ENCODE results near the gene SSU72. TPM values are rescaled to one million over a fixed set of nuclear protein-coding genes. Genes with fewer than 3 reads are reported as not detected.

SSU72 gene
- polyA plus RNA-seq, 2 donors, result 67.7 to 91.4 TPM

GRCh38 chr1:1613509-1614082, 38.9 kb upstream of the SSU72 start:
- 62 to 74% methylated on average over 11 of the region's 11 CpGs for WGBS, 2 donors
- H3K4me3 ChIP-seq (ENCODE audit: low read depth in 1 of 2, low read length in 2 of 2), result no peak overlapping the region

GRCh38 chr1:1612104-1612400, 37.4 kb upstream of the SSU72 start:
- Histone ChIP-seq H3K9me3 (ENCODE audit: control insufficient read depth in 2 of 2, insufficient read depth in 1 of 2, low read depth in 1 of 2, low read length in 1 of 2) (no peaks in the 10 kb centered on the region), H3K4me1 (ENCODE audit: control insufficient read depth in 2 of 2, insufficient read depth in 2 of 2, low read length in 1 of 2) (peaks cover 11 to 15% of the 10 kb centered on the region in 2 donors), H3K4me3 (ENCODE audit: low read depth in 1 of 2, low read length in 2 of 2) (no peak overlapping the region), H3K27ac (ENCODE audit: low read depth in 2 of 2, low read length in 1 of 2) (no peak overlapping the region), H3K36me3 (ENCODE audit: control insufficient read depth in 2 of 2, insufficient read depth in 2 of 2, low read length in 1 of 2) (no peaks in the 10 kb centered on the region), H3K27me3 (ENCODE audit: control insufficient read depth in 1 of 2, insufficient read depth in 2 of 2, low read length in 2 of 2) (no peaks in the 10 kb centered on the region)
- 86 to 88% methylated on average over 3 of the region's 3 CpGs for WGBS, 2 donors

More at GRCh38 chr1:1613509-1614082, 38.9 kb upstream of the SSU72 start:
- Histone ChIP-seq H3K27ac (ENCODE audit: low read depth in 2 of 2, low read length in 1 of 2) (no peak overlapping the region), H3K36me3 (ENCODE audit: control insufficient read depth in 2 of 2, insufficient read depth in 2 of 2, low read length in 1 of 2) (no peaks in the 10 kb centered on the region), H3K4me1 (ENCODE audit: control insufficient read depth in 2 of 2, insufficient read depth in 2 of 2, low read length in 1 of 2) (peaks cover 11 to 18% of the 10 kb centered on the region in 2 donors), H3K27me3 (ENCODE audit: control insufficient read depth in 1 of 2, insufficient read depth in 2 of 2, low read length in 2 of 2) (no peaks in the 10 kb centered on the region), H3K9me3 (ENCODE audit: control insufficient read depth in 2 of 2, insufficient read depth in 1 of 2, low read depth in 1 of 2, low read length in 1 of 2) (no peaks in the 10 kb centered on the region)

GRCh38 chr1:1610796-1611195, 36.1 kb upstream of the SSU72 start:
- H3K27me3 ChIP-seq (ENCODE audit: control insufficient read depth in 1 of 2, insufficient read depth in 2 of 2, low read length in 2 of 2), result no peaks in the 10 kb centered on the region
- H3K4me3 ChIP-seq (ENCODE audit: low read depth in 1 of 2, low read length in 2 of 2), result no peak overlapping the region
- no peak overlapping the region for H3K27ac ChIP-seq (ENCODE audit: low read depth in 2 of 2, low read length in 1 of 2)
- H3K4me1 ChIP-seq (ENCODE audit: control insufficient read depth in 2 of 2, insufficient read depth in 2 of 2, low read length in 1 of 2), result peaks cover 6% of the 10 kb centered on the region in 2 donors
- H3K9me3 ChIP-seq (ENCODE audit: control insufficient read depth in 2 of 2, insufficient read depth in 1 of 2, low read depth in 1 of 2, low read length in 1 of 2), result no peaks in the 10 kb centered on the region
- no peaks in the 10 kb centered on the region for H3K36me3 ChIP-seq (ENCODE audit: control insufficient read depth in 2 of 2, insufficient read depth in 2 of 2, low read length in 1 of 2)
- 63 to 77% methylated on average over 9 of the region's 9 CpGs for WGBS, 2 donors

GRCh38 chr1:1609822-1610485, 35.3 kb upstream of the SSU72 start:
- H3K27ac ChIP-seq (ENCODE audit: low read depth in 2 of 2, low read length in 1 of 2), result no peak overlapping the region
- no peaks in the 10 kb centered on the region for H3K36me3 ChIP-seq (ENCODE audit: control insufficient read depth in 2 of 2, insufficient read depth in 2 of 2, low read length in 1 of 2)
- H3K4me3 ChIP-seq (ENCODE audit: low read depth in 1 of 2, low read length in 2 of 2), result no peak overlapping the region
- no peaks in the 10 kb centered on the region for H3K27me3 ChIP-seq (ENCODE audit: control insufficient read depth in 1 of 2, insufficient read depth in 2 of 2, low read length in 2 of 2)
- H3K4me1 ChIP-seq (ENCODE audit: control insufficient read depth in 2 of 2, insufficient read depth in 2 of 2, low read length in 1 of 2), result peaks cover 6% of the 10 kb centered on the region in 2 donors
- H3K9me3 ChIP-seq (ENCODE audit: control insufficient read depth in 2 of 2, insufficient read depth in 1 of 2, low read depth in 1 of 2, low read length in 1 of 2), result no peaks in the 10 kb centered on the region
- 66 to 69% methylated on average over 12 of the region's 12 CpGs for WGBS, 2 donors

- no peak overlapping the region for H3K4me3 ChIP-seq (ENCODE audit: low read depth in 1 of 2, low read length in 2 of 2)
- H3K4me1 ChIP-seq (ENCODE audit: control insufficient read depth in 2 of 2, insufficient read depth in 2 of 2, low read length in 1 of 2), result no peaks in the 10 kb centered on the region
- no peaks in the 10 kb centered on the region for H3K9me3 ChIP-seq (ENCODE audit: control insufficient read depth in 2 of 2, insufficient read depth in 1 of 2, low read depth in 1 of 2, low read length in 1 of 2)
- H3K27me3 ChIP-seq (ENCODE audit: control insufficient read depth in 1 of 2, insufficient read depth in 2 of 2, low read length in 2 of 2), result no peaks in the 10 kb centered on the region
- H3K27ac ChIP-seq (ENCODE audit: low read depth in 2 of 2, low read length in 1 of 2), result no peak overlapping the region
- WGBS, 2 donors, result 76 to 87% methylated on average over 7 to 13 of the region's 13 CpGs
- H3K36me3 ChIP-seq (ENCODE audit: control insufficient read depth in 2 of 2, insufficient read depth in 2 of 2, low read length in 1 of 2), result no peaks in the 10 kb centered on the region
These were observed 31.6 kb upstream of the SSU72 start for GRCh38 chr1:1606232-1606631.

- Histone ChIP-seq H3K4me1 (ENCODE audit: control insufficient read depth in 2 of 2, insufficient read depth in 2 of 2, low read length in 1 of 2) (peaks cover 1 to 3% of the 10 kb centered on the region in 2 donors), H3K9me3 (ENCODE audit: control insufficient read depth in 2 of 2, insufficient read depth in 1 of 2, low read depth in 1 of 2, low read length in 1 of 2) (no peaks in the 10 kb centered on the region), H3K4me3 (ENCODE audit: low read depth in 1 of 2, low read length in 2 of 2) (no peak overlapping the region), H3K27me3 (ENCODE audit: control insufficient read depth in 1 of 2, insufficient read depth in 2 of 2, low read length in 2 of 2) (peaks cover 0 to 2% of the 10 kb centered on the region in 2 donors), H3K36me3 (ENCODE audit: control insufficient read depth in 2 of 2, insufficient read depth in 2 of 2, low read length in 1 of 2) (no peaks in the 10 kb centered on the region), H3K27ac (ENCODE audit: low read depth in 2 of 2, low read length in 1 of 2) (no peak overlapping the region)
- 87 to 88% methylated on average over 17 of the region's 17 CpGs for WGBS, 2 donors
These were observed 31.1 kb upstream of the SSU72 start for GRCh38 chr1:1605724-1606123.

GRCh38 chr1:1605034-1605591, 30.4 kb upstream of the SSU72 start:
- WGBS, 2 donors, result 74 to 81% methylated on average over 14 of the region's 14 CpGs
- H3K4me1 ChIP-seq (ENCODE audit: control insufficient read depth in 2 of 2, insufficient read depth in 2 of 2, low read length in 1 of 2), result peaks cover 6 to 8% of the 10 kb centered on the region in 2 donors
- H3K36me3 ChIP-seq (ENCODE audit: control insufficient read depth in 2 of 2, insufficient read depth in 2 of 2, low read length in 1 of 2), result no peaks in the 10 kb centered on the region
- H3K9me3 ChIP-seq (ENCODE audit: control insufficient read depth in 2 of 2, insufficient read depth in 1 of 2, low read depth in 1 of 2, low read length in 1 of 2), result no peaks in the 10 kb centered on the region
- H3K27me3 ChIP-seq (ENCODE audit: control insufficient read depth in 1 of 2, insufficient read depth in 2 of 2, low read length in 2 of 2), result peaks cover 0 to 3% of the 10 kb centered on the region in 2 donors
- H3K4me3 ChIP-seq (ENCODE audit: low read depth in 1 of 2, low read length in 2 of 2), result no peak overlapping the region
- no peak overlapping the region for H3K27ac ChIP-seq (ENCODE audit: low read depth in 2 of 2, low read length in 1 of 2)

GRCh38 chr1:1604374-1605033, 29.8 kb upstream of the SSU72 start:
- peaks cover 0 to 3% of the 10 kb centered on the region in 2 donors for H3K27me3 ChIP-seq (ENCODE audit: control insufficient read depth in 1 of 2, insufficient read depth in 2 of 2, low read length in 2 of 2)
- WGBS, 2 donors, result 79 to 84% methylated on average over 14 to 15 of the region's 15 CpGs
- no peaks in the 10 kb centered on the region for H3K9me3 ChIP-seq (ENCODE audit: control insufficient read depth in 2 of 2, insufficient read depth in 1 of 2, low read depth in 1 of 2, low read length in 1 of 2)

GRCh38 chr1:1603671-1604373, 29.2 kb upstream of the SSU72 start:
- Histone ChIP-seq H3K36me3 (ENCODE audit: control insufficient read depth in 2 of 2, insufficient read depth in 2 of 2, low read length in 1 of 2) (no peaks in the 10 kb centered on the region), H3K27ac (ENCODE audit: low read depth in 2 of 2, low read length in 1 of 2) (no peak overlapping the region), H3K4me3 (ENCODE audit: low read depth in 1 of 2, low read length in 2 of 2) (no peak overlapping the region), H3K4me1 (ENCODE audit: control insufficient read depth in 2 of 2, insufficient read depth in 2 of 2, low read length in 1 of 2) (peaks cover 10 to 14% of the 10 kb centered on the region in 2 donors), H3K9me3 (ENCODE audit: control insufficient read depth in 2 of 2, insufficient read depth in 1 of 2, low read depth in 1 of 2, low read length in 1 of 2) (no peaks in the 10 kb centered on the region), H3K27me3 (ENCODE audit: control insufficient read depth in 1 of 2, insufficient read depth in 2 of 2, low read length in 2 of 2) (peaks cover 0 to 6% of the 10 kb centered on the region in 2 donors)
- 70% methylated on average over 13 of the region's 13 CpGs for WGBS, 2 donors

More at GRCh38 chr1:1604374-1605033, 29.8 kb upstream of the SSU72 start:
- Histone ChIP-seq H3K36me3 (ENCODE audit: control insufficient read depth in 2 of 2, insufficient read depth in 2 of 2, low read length in 1 of 2) (no peaks in the 10 kb centered on the region), H3K27ac (ENCODE audit: low read depth in 2 of 2, low read length in 1 of 2) (no peak overlapping the region), H3K4me3 (ENCODE audit: low read depth in 1 of 2, low read length in 2 of 2) (no peak overlapping the region), H3K4me1 (ENCODE audit: control insufficient read depth in 2 of 2, insufficient read depth in 2 of 2, low read length in 1 of 2) (peaks cover 6 to 9% of the 10 kb centered on the region in 2 donors)

All from esophagus (tissue), 2 donors.